HG02610 (cell line): ENCODE results near the gene DMTF1.
A peak's percentile ranks its signal among the peaks of the same experiment; 100 is the strongest.
"Not testable (repeated sequence)": the region's sequence is repeated elsewhere in the genome, so short reads cannot be mapped to it uniquely, and the experiment has no call there.

Experiments
- ATAC-seq: cut with Tn5 transposase; IDR thresholded peaks from one replicate; pipeline ENCODE4 v1.9.1; 2021; ENCODE audit warnings: mild to moderate bottlenecking, moderate library complexity; ENCODE audit not compliant: unreplicated experiment

The DMTF1 gene, protein sequence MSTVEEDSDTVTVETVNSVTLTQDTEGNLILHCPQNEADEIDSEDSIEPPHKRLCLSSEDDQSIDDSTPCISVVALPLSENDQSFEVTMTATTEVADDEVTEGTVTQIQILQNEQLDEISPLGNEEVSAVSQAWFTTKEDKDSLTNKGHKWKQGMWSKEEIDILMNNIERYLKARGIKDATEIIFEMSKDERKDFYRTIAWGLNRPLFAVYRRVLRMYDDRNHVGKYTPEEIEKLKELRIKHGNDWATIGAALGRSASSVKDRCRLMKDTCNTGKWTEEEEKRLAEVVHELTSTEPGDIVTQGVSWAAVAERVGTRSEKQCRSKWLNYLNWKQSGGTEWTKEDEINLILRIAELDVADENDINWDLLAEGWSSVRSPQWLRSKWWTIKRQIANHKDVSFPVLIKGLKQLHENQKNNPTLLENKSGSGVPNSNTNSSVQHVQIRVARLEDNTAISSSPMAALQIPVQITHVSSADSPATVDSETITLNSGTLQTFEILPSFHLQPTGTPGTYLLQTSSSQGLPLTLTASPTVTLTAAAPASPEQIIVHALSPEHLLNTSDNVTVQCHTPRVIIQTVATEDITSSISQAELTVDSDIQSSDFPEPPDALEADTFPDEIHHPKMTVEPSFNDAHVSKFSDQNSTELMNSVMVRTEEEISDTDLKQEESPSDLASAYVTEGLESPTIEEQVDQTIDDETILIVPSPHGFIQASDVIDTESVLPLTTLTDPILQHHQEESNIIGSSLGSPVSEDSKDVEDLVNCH

GRCh38 chr7:87152112-87152896 is at the start of gene DMTF1:
TSS of gene DMTF1 (plus strand) at chr7:87152453. CDS start at chr7:87164942, 12,489 bp downstream.
- ATAC-seq, result peak; percentile 84

DNA sequence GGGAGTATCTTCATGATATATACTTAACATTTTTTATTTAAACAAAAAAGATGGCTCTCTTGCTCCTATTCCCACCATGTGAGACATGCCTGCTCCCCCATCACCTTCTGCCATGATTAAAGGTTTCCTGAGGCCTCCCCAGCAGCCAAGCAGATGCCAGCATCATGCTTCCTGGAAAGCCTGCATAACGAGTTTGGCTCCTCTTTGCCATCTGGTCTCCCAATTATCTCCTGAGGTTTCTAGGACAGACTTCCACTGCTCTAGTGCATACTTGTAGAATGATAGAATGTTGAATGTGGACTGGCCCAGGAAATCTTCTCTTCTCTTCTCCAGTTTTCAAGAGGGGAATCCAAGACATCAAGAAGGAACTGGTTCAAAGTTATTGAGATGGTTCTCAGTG is 46.9 kb upstream of the DMTF1 start:
- no peak for ATAC-seq

GRCh38 chr7:87106974-87107612 is 45.2 kb upstream of the DMTF1 start:
- no peak for ATAC-seq

- ATAC-seq, result no peak
Observed at GRCh38 chr7:87107949-87108776, 44.1 kb upstream of the DMTF1 start.

GRCh38 chr7:87110778-87111177 is 41.5 kb upstream of the DMTF1 start:
- no peak for ATAC-seq

DNA sequence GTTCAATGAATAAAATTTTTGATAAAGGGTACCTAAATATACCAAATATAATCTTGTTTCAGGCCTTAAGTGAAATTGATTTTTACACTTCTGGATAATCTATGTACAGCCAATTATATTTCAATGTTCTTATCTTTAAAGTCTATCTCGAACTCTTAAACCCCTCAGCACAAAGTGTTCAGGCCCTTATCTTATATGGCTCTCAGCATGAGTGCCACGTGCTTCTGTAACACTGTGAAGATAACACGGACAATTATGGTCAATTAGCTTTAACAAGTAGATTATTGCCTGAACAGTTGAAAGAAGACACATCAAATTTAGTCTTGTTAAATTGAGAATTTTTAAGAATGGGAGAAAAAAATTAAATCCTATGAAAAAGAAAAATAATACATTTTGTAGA is 40.4 kb upstream of the DMTF1 start:
- ATAC-seq, result no peak

DNA sequence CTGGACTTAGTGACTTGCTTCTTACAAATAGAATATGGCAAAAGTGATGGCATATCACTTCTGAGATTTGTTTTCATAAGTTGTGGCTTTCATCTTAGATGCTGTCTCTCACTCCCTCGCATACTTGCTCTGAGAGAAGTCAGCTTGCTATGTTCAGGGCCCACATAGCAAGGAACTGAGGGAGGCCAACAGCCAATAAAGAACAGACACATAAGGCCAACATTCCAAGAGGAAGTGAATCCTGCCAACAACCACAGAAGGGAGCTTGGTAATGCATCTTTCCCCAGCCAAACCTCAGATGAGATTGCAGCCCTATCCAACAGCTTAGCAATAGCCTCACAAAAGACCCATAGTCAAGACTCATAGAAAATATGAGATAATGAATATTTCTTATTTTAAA is 39.2 kb upstream of the DMTF1 start:
- ATAC-seq, result no peak

DNA sequence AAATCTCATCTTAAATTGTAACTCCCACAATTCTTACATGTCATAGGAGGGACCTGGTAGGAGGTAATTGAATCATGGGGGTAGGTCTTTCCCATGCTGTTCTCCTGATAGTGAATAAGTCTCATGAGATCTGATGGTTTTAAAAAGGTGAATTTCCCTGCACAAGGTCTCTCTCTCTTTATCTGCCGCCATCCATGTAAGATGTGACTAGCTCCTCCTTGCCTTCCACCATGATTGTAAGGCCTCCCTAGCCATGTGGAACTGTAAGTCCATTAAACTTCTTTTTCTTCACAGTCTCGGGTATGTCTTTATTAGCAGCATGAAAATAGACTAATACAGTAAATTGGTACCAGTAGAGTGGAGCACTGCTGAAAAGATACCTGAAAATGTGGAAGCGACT is 38.3 kb upstream of the DMTF1 start:
- not testable (repeated sequence) for ATAC-seq

- ATAC-seq, result peak; percentile 4
Observed at GRCh38 chr7:87115772-87116171, 36.5 kb upstream of the DMTF1 start.

DNA sequence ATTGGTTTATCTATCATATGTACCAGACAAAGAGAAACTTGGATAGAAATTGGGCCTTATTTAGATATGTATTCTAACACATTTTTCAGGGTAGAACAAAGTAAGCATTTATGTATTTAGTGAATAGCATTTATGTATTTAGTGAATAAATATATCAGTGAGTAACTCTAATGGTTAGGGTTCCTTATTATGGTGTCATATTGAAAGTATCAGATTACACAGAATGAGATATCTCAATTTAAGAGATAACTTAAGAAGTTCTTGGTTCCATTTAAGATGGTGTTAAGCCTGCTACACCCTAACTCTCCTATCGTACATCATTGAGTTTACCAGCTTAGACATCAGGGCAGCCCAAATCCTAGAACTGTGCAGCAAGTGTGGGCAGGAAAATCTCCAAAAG is 35.9 kb upstream of the DMTF1 start:
- peak; percentile 72 for ATAC-seq

DNA sequence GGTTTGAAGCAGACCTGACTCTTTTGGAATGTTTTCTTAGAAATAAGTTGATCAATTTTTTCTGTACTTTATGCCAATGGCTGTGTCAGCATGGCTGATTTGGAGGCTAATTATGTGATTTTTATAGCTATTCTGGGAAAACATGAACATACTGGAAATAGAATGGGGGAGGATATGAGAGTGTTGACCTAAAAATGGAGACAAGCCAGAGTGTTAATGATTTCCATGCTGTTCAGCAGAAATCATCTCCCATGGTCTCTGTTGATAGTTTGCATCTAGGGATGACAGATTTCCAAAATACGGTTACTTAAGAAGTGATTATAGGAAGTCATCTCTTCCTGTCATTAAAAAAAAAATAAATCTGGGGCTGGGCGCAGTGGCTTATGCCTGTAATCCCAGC is 32.7 kb upstream of the DMTF1 start:
- no peak for ATAC-seq

GRCh38 chr7:87123105-87123504 is 29.1 kb upstream of the DMTF1 start:
- no peak for ATAC-seq

- ATAC-seq, result no peak
Observed at GRCh38 chr7:87127019-87127418, 25.2 kb upstream of the DMTF1 start.

- no peak for ATAC-seq
Observed at GRCh38 chr7:87128861-87129267, 23.4 kb upstream of the DMTF1 start.

GRCh38 chr7:87129332-87129731 is 22.9 kb upstream of the DMTF1 start:
- no peak for ATAC-seq

GRCh38 chr7:87129848-87130247 is 22.4 kb upstream of the DMTF1 start:
- ATAC-seq, result peak; percentile 98

DNA sequence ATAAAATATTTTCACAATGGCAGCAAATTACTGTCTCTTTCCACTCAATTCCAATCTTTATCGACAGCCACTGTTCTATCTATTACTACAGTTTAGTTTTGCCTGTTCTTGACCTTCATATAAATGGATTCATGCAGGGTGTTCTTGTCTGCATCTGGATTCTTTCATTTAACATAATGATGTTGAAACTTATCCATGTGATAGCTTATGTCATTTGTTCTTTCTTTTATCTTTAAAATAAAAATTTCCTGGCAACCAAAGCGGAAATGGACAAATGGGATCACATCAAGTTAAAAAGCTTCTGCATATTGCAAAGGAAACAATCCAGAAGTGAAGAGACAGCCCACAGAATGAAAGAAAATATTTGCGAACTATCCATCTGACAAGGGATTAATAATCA is 20.5 kb upstream of the DMTF1 start:
- no peak for ATAC-seq

DNA sequence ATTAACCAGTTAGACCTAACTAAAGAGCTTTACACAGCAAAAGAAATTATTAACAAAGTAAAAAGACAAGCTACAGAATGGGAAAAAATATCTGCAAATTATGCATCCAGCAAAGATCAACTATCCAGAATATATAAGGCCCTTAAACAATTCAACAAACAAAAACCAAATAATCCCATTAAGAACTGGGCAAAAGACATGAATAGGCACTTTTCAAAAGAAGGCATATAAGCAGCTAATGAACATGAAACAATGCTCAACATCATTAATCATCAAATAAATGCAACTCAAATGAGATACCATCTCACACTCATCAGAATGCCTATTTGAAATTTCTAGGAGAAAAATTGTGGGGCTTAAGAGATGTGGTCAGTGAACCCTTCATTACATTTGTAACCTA is 15.0 kb upstream of the DMTF1 start:
- ATAC-seq, result no peak

- ATAC-seq, result no peak
Observed at GRCh38 chr7:87139514-87139913, 12.7 kb upstream of the DMTF1 start.

- no peak for ATAC-seq
Observed at GRCh38 chr7:87140271-87140748, 11.9 kb upstream of the DMTF1 start.
